A204.1 (cell line): Measurements from ENCODE around the gene SNRNP40.
"Not testable (repeated sequence)": the region's sequence is repeated elsewhere in the genome, so short reads cannot be mapped to it uniquely, and the experiment has no call there.

ENCODE experiments used
- FAIRE-seq: peaks from 2 replicates; lab custom pipeline; 2012; peaks lifted over from hg19 to GRCh38; lab: Jason Lieb, UNC

Gene SNRNP40

DNA sequence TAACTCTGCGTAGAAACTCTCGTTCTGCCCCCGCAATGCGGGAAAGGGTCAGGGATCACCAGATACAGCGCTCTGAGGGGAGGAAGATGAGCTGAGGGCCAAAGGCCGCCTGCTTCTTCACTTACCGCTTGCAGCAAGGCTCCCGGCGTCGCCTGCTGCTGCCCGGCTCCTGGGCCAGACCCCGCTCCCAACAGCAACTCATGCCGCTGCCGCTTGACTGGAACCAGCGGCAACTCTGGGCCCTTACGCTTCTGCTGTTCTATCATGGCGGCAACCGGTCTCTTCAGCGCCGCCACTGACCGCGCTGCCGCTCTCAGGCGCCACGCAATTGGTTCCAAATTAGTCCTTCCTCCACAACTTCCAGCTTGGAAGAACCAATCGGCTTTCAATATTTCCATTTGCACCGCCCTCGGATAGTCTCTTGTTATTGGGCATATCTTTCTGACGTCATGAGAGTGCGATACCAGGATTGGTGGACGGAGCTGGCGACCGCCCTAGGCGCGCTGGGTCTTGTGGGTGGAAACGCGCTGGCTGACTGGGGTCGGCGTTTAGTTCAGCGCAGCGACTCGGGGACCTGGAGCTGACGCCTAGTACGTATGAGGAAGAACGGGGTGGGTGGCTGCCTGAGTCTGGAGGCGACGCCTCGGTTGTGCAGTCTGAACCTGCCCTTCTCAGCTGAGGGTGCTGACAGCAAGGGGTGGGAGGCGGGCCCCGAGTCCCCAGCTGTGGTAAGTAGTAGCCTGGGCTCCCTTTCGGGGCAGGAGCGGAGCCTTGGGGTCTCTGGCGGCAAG lies at the start of gene SNRNP40, which contains the start of gene ZCCHC17:
TSS of gene SNRNP40 (minus strand) at position 303 of the 791 bp plus-strand sequence. CDS start at position 266, 37 bp downstream.
TSS of gene ZCCHC17 (plus strand) at position 547 of the 791 bp plus-strand sequence. CDS start 13,067 bp downstream, outside the sequence.
- FAIRE-seq = peak; percentile 98

DNA sequence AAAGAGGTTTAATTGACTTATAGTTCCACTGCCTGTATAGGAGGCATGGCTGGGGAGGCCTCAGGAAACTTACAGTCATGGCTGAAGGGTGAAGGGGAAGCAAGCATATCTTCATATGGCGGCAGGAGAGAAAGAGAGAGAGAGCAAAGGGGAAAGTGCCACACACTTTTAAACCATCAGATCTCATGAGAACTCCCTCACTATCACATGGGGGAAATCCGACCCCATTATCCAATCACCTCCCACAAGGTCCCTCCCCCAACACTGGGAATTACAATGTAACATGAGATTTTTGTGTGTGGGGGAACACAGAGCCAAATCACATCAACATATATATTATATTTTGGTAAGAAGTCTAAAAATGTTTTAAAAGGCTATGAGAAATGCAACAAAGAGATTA lies 49.0 kb upstream of the SNRNP40 start:
- FAIRE-seq = no peak

DNA sequence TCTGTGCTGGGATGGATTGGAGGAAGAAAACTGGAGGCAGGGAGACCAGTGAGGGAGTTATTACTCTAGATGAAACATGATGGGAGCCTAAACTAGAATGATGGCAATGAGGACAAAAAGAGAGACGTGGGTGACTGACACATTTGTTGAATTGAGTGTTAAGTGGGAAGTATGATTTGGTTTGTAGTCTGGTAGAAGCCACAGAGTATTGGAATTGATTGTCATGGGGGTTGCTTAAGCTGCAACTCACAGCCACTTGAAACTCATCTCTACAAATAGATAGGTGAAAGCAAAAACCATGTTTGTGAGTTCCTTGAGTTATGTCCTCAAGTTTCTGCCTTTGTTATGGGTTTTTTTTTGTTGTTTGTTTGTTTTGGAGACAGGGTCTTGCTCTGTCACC lies 47.9 kb upstream of the SNRNP40 start:
- no peak for FAIRE-seq

DNA sequence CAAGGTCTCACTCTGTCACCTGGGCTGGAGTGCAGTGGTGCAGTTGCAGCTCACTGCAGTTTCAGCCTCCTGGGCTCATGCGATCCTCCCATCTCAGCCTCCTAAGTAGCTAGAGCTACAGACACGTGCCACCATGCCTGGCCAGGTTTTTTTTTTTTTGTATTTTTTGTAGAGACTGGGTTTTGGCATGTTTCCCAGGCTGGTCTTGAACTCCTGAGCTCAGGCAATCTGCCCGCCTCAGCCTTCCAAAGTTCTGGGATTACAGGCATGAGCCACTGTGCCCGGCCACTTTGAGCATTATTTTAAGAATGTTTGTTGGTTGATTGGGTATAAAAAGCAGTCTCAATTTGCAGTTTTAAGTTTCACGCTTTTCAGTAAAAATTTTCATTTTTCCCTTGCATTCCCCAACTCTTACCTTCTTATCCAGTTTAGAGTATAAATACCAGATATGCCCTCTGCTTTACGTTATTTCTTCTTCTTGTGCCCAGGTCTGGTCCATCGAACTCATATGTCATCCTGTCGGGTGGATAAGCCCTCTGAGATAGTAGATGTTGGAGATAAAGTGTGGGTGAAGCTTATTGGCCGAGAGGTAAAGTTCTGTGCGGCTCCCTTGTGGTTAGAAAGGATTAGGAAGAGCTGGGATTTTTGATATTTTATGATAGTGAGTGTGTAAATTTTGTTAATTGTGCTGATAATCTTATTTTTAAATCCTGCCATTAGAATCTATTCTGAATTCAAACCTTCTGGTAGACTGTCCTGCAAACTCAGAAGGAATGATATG lies 40.3 kb upstream of the SNRNP40 start:
- FAIRE-seq = no peak

DNA sequence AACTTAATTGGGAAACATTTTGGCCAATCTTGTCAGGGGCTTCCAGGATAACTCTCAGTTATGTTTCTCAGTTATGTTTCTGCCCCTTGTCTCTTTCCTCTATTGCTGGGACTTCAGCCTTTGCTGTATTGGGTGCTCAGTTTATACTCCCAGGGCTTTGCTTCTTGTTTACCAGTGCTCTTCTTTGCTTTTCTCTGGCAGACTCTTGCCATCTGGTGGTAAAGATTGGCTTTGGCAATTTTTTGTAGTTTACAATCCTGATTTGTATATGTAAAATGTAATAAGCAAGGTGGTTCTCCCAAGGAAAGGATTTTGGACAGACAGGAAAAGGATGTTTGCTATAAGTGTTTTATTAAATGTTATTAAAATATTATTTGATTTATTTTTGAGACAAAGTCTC lies 38.4 kb upstream of the SNRNP40 start:
- FAIRE-seq = peak; percentile 96

DNA sequence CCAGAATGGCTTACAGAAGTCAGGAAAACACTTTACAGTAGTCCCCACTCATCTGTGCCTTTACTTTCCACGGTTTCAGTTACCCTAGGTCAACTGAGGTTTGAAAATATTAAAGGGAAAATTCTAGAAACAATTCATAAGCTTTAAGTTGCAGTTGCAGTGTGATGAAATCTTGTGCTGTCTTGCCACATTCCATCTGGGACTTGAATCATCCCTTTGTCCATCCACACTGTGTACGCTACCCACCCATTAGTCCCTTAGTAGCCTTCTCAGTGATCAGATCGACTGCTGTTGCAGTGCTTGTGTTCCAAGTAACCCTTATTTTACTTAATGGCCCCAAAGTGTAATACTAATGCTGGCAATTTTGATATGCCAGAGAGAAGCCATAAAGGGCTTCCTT lies 30.8 kb upstream of the SNRNP40 start:
- FAIRE-seq = no peak

DNA sequence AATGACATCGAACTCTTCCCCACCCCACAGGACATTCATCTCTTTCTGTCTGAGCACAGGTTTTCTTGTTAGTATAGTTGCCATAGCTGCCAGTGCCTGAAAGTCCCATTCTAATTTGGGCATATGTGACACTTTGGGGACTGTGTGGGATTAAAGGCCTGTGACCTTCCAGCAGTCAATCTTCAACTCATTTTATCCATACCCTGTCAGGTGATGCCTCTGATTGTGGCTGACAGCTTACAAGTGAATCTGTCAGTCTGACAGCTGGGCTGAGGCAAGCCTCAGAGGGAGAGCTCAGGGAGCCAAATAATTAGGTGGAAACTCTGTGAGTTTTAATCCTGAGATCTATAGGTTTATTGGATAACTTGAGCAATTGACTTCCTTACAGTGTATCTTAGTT lies 29.9 kb upstream of the SNRNP40 start:
- FAIRE-seq = no peak

DNA sequence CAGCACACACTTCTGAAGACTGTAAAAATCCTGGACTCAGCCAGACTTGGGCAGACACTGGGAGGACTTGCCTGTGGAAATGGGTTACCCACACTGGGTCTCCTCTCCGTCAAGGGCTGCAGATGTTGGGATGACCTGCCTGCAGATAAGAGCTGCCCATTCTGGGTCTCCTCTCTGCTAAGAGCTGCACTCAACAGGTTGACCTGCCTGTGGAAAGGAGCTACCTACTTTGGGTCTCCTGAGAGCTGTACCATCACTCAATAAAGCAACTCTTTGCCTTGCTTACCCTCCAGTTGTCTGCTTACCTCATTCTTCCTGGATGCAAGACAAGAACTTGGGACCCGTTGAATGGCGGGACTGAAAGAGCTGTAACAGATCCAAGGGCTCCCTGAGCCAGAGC lies 28.4 kb upstream of the SNRNP40 start:
- FAIRE-seq = no peak

DNA sequence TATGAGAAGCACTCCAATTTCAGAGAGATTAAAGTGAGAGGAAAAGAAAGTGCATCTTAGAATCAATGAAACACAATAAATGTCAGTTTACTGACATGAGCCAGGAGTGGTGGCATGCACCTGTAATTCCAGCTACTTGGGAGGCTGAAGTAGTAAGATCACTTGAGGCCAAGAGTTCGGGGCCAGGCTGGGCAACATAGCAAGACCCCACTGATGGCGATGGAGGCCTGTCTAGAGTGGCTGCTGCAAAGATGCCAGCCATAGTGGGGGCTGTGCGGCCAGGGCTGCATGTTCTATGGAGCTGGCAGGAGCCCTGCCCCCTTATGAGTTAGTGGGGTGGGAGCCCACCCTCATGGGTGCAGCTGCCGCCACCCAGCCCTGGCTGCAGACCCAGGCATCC lies 27.5 kb upstream of the SNRNP40 start:
- FAIRE-seq = no peak

DNA sequence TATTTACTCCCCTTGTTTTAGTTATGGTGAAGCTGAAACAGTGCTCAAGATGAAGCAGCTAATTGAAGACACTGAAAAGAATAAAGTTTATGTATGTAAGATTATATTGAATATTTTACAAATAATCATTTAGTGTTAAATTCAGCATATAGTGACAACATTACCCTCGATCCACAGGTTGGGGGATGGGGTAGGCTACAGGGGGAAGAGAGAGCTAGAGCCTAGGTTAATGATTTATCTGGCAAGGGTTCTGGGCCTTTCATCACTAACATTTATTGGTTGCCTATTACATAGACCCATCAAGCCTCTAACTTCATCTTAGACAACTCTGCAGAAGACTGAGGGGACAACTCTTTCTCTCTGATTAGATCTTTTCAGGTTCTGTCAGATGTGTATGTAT lies 21.6 kb upstream of the SNRNP40 start:
- FAIRE-seq = no peak

DNA sequence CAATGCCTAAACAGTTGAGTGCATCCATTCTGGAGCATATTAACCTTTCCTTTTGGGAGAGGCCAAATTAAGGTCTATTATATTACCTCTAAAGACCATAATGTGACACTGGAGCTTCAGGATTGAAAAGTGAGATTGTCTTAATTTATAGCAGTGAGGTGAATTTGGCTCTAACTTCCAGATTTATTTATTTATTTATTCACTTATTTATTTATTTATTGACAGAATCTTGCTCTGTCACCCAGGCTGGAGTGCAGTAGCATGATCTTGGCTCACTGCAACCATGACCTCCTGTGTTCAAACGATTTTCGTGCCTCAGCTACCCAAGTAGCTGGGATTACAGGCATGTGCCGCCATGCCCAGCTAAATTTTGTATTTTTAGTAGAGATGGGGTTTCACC lies 19.3 kb upstream of the SNRNP40 start:
- FAIRE-seq = no peak

DNA sequence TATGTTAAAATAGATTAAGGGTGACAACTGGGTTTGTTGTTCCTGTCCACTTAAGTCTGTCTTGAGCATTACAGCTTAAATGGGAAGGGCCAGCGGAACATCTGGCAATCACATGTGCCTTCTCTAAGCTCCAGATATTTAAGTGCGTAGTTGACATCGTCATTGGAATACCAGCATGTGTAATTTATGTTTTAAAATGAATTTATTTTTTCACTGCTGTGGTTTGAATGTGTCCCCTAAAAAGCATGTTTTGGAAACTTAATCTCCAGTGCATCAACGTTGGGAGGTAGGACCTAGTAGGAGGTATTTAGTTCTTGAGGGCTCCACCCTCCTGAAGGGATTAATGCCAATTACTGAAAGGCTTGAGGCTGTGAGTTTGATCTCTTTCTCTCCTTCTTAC lies 13.6 kb upstream of the SNRNP40 start:
- FAIRE-seq = no peak

DNA sequence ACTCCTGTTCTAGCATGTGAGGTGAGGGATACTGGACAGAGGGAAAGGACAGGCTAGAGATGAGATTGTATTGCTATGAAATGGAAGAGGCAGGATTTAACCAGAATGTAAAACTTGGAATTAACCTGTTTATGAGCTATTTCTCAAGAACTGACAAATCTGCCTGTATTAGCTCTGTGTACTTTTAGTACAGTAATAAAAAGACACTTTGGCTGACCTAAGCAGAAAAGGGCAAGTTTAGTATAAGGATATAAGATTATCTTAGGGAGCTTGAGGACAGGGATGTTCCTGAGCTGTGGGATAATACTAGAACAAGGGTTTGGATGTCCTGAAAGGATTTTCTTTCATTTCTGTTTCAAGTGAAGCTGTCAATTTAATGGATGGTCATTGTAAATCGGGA lies 11.4 kb upstream of the SNRNP40 start:
- no peak for FAIRE-seq

DNA sequence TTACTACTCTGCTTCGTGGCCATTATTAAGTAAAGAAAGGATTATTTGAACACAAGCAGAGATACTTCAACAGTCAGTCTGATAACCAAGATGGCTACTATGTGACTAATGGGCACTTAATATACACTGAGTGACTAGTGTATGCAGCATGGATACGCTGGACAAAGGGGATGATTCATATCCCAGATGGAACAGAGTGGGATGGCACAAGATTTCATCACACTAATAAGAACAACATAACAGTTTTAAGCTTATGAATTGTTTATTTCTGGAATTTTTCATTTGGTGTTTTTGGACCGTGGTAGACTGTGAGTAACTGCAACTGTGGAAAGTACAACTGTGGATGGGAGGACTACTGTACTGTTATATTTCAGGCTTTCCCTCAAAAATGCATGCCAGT lies 9.7 kb upstream of the SNRNP40 start:
- no peak for FAIRE-seq

DNA sequence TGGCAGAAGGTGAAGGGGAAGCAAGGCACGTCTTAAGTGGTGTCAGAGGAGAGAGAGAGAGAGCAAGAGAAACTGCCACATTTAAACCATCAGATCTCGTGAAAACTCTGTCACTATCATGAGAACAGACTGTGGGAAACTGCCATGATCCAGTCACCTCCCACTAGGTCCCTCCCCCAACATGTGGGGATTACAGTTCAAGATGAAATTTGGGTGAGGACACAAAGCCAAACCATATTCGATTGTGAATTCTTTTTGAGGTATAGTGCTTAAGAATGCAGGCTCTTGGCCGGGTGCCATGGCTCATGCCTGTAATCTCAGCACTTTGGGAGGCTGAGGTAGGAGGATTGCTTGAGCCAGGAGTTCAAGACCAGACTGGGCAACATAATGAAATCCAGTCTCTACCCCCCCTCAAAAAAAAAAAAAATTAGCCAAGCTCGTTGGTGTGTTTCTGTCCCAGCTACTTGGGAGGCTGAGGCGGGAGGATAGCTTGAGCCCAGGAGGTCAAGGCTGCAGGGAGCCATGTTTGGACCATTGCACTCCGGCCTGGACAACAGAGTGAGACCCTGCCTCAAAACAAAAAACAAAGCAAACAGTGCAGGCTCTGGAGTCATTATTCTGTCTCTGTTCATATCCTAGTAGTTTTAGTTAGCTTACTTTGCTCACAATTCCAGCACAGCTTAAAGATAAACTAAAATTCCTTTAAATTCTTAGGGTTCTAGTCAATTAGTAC lies 6.3 kb upstream of the SNRNP40 start:
- FAIRE-seq = no peak

DNA sequence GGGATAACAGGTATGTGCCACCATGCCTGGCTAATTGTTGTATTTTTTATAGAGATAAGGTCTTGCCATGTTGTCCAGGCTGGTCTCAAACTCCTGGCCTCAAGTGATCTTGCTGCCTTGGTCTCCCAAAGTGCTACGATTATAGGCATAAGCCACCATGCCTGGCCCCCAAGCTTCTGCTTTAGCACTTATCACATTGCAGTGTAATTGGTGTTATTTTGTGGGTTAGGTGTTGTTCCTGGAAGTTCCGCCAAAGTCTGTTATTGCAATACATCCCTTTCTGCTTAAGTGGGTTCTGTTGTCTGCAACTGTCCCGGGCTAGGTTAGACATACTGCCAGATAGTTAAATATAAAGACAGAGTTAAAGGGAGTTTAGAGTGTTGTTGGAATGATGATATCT lies 3.6 kb upstream of the SNRNP40 start:
- FAIRE-seq = no peak

DNA sequence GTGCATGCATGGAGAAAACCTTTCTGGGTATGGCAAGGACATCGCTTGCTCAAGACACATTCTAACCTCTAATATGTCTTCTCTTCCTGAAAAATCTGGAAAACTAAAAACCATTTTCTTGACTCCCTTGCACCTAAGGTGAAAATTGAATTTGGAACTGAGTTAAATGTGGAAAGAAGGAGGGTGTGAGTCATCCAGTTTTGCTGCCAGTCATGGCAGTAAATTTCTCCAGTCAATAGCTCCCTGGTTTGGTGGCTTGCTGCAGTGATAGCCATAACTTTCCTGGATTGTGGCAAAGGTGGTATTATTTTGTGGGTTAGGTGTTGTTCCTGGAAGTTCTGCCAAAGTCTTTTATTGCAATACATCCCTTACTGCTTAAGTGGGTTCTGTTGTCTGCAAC lies 2.8 kb upstream of the SNRNP40 start:
- no peak for FAIRE-seq

DNA sequence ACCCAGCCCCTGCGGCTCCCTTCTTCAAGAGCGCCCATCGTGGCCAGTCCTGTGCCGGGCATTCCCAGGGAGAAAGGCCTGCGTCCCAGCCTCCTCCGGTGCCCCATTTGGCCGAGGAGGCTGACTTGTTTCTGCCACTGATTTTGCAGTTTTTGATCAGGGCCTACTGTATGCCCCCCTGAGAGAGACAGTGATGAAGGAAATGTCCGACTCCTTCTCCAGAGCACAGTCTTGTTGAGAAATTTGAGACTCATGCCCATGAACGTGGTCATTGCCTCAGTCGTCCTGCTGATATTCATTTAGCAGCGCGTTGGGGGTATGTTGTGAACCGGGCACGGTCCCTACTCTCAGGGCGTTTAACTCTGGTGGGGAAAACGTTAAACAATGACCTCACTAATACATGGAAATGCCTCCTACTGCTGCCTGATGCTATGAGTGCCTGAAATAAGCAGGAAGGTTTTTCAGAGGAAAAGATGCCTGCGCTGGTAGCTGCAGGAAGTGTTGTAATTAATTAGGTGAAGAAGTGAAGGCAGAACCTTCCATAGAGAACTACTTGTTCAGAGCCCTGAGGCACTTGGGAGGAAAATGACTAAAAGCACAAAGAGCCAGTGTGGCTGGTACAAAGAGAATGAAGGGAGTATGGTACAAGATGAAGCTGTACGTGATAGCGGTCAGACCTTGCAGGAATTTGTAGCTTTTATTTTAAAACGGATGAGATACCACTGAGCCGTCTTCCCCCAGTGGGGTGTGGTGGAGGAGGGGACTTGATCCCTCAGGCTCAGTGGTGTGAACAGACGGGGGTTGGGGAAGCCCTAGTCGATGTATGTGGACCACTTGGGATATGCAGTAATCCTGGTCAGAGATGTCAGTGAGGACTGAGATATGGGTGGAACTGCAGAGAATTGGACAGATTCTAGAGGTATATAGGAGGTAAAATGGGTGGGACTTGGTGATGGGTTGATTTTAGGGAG lies 974 bp upstream of the SNRNP40 start:
- no peak for FAIRE-seq

DNA sequence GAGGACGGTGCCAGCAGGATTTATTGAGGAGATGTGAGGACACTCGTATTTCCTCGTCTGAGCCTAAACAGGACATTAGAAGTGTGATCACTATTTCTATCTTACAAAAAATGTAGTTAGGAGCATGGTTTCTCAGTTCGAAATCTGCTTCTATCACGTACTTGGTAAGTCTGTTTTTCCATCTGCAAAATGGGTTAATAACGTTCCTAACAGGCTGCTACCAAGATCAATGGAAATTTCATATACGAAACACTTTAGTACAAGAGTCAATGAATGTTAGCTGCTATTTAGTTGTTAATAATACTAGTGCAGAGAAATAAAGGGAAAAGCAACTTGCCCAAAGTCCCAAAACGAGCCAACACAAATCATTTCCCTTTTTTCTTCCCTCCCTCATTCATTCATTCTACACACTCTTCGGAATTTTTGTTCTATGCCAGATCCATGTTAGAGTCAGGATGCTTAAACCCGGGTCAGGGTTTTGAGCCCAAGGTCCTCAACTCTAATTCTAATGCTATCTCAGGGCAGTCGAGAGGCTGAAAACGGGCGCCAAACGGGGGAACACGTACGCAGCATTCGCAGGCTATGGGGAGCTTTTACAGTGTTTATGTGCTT lies 608 bp downstream of the SNRNP40 start:
- no peak for FAIRE-seq

DNA sequence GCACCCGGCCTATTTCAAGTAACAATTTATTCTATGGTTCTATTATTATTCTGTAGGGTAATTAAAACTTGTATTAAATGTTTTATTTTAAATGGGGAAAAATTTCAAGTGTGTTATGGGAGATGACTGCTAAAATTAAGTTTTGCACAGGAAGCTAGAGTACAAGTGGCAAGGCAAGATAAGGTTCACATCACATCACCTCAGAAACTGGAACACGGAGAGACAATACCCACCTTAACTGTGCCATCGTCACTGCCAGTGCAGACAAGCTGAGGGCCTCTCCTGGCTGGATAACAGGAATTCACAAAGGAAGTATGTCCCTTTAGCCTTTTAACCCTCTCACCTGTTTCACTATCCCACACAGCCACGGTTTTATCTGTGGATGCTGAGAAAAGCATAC lies 7.6 kb downstream of the SNRNP40 start:
- no peak for FAIRE-seq

DNA sequence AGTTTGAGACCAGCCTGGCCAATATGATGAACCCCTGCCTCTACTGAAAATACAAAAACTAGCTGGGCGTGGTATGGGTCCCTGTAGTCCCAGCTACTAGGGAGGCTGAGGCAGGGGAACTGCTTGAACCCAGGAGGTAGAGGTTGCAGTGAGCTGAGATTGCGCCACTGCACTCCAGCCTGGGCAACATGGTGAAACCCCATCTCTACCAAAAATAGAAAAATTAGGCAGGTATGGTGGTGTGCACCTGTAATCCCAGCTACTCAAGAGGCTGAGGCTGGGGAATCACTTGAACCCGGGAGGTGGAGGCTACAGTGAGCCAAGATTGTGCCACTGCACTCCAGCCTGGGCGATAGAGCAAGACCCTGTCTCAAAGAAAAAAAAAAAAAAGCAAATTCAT lies 8.8 kb downstream of the SNRNP40 start:
- not testable (repeated sequence) for FAIRE-seq
